Cerebellar cortex (tissue), 1 donor: ENCODE results near the gene OR5I1.
"Not testable (repeated sequence)": the region's sequence is repeated elsewhere in the genome, so short reads cannot be mapped to it uniquely, and the experiment has no call there.

ENCODE experiments used
- DNase-seq: peaks from one replicate; pipeline ENCODE4 v3.0.0-alpha.2; 2015; ENCODE audit warnings: low spot score

The OR5I1 gene

GRCh38 chr11:55936300-55936699, at the start of gene OR5I1:
OR5I1 (minus strand) TSS chr11:55936400; CDS start chr11:55936400, 0 bp downstream.
- no peak for DNase-seq

- DNase-seq, result no peak
Measured at GRCh38 chr11:55970935-55971334, 34.7 kb upstream of the OR5I1 start.

GRCh38 chr11:55969845-55970244, 33.6 kb upstream of the OR5I1 start, which contains the start of gene OR10AG1:
OR10AG1 (minus strand) TSS chr11:55969945; CDS start chr11:55969907, 38 bp downstream.
- no peak for DNase-seq

- DNase-seq, result no peak
Measured at GRCh38 chr11:55967914-55968313, 31.7 kb upstream of the OR5I1 start.

GRCh38 chr11:55966391-55966790, 30.2 kb upstream of the OR5I1 start:
- no peak for DNase-seq

GRCh38 chr11:55956521-55956920, 20.3 kb upstream of the OR5I1 start:
- no peak for DNase-seq

- DNase-seq, result no peak
Measured at GRCh38 chr11:55949330-55949729, 13.1 kb upstream of the OR5I1 start.

GRCh38 chr11:55942785-55943392, 6.7 kb upstream of the OR5I1 start:
- DNase-seq, result peak; percentile 25

- DNase-seq, result no peak
Measured at GRCh38 chr11:55920537-55920936, 15.7 kb downstream of the OR5I1 start.

- DNase-seq, result no peak
Measured at GRCh38 chr11:55914482-55914881, 21.7 kb downstream of the OR5I1 start, which contains the start of gene OR5W2. OR5W2 (minus strand) TSS chr11:55914582; CDS start chr11:55914582, 0 bp downstream.

- no peak for DNase-seq
Measured at GRCh38 chr11:55902308-55902707, 33.9 kb downstream of the OR5I1 start.

GRCh38 chr11:55895216-55895615, 41.0 kb downstream of the OR5I1 start:
- no peak for DNase-seq

- not testable (repeated sequence) for DNase-seq
Measured at GRCh38 chr11:55885481-55885880, 50.7 kb downstream of the OR5I1 start.
